ENCODE results near the gene DDX41. TPM values are rescaled to one million over a fixed set of nuclear protein-coding genes. Genes with fewer than 3 reads are reported as not detected.

Gene DDX41
- total RNA-seq, 1 experiment from 2014 or later, result 135 TPM

DNA sequence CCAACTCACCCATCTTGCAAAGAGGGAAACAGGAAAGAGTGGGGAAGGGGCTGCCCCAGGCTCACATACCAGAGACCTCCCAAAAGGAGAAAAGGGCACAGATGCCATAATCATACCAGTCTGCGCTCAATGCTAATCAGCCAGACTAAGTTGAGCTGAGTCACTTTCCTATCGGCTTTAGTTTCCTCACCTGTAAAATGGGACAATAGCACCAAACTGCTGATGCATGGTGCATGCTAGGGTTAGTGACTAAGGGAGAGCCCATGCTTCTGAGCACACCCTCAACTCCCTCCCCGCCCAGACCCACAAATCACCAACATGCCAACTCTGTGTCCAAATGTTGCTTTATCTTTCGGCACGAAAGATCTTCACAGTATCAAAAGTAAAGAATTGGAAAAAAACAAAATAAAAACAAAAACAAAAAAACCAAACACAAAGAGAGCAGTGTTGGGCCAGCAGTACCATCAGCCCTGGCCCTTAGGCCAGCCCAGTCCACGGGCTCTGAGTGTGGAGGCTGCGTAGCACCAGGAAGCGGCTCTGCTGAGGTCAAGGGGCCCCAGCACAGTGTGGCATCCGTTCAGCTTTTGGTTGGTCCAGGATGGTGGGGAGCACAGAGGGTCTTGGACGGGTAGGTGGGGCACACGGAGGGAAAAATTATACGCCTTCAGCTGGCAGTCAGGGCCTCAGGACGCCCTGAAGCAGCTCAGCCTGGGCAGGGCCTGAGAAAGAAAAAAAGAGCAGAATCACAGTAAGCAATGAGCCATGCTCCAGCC is 2.9 kb upstream of the DDX41 start:
- no peaks in the 10 kb centered on the region for H3K27me3 Mint-ChIP-seq (ENCODE audit: insufficient read depth, unreplicated experiment)
- intact Hi-C loops (cut with micrococcal nuclease), result no loop called here
- no peaks in the 10 kb centered on the region for H3K9me3 Mint-ChIP-seq (ENCODE audit: unreplicated experiment)
- peak overlapping the region; percentile 55 for H3K27ac Mint-ChIP-seq (ENCODE audit: low read depth, unreplicated experiment)
- peaks cover 25% of the 10 kb centered on the region for H3K4me1 Mint-ChIP-seq (ENCODE audit: insufficient read depth, unreplicated experiment)
- ChIA-PET POLR2A (interaction anchor here (0.7 to 5.1 kb wide), 4 partner anchors 10 to 80 kb away, joined by 3 to 31 read pairs (median 3); partner anchors contain the start of gene B4GALT7), CTCF (interaction anchor here (1.1 to 2.9 kb wide), 4 partner anchors 26 to 91 kb away, joined by 3 to 12 read pairs (median 4); no protein-coding TSS in a partner anchor)
- TF ChIP-seq, protein P1, sequence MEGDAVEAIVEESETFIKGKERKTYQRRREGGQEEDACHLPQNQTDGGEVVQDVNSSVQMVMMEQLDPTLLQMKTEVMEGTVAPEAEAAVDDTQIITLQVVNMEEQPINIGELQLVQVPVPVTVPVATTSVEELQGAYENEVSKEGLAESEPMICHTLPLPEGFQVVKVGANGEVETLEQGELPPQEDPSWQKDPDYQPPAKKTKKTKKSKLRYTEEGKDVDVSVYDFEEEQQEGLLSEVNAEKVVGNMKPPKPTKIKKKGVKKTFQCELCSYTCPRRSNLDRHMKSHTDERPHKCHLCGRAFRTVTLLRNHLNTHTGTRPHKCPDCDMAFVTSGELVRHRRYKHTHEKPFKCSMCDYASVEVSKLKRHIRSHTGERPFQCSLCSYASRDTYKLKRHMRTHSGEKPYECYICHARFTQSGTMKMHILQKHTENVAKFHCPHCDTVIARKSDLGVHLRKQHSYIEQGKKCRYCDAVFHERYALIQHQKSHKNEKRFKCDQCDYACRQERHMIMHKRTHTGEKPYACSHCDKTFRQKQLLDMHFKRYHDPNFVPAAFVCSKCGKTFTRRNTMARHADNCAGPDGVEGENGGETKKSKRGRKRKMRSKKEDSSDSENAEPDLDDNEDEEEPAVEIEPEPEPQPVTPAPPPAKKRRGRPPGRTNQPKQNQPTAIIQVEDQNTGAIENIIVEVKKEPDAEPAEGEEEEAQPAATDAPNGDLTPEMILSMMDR (IDR thresholded peaks at IDR 0.05; ENCODE audit: unreplicated experiment), result no peak
- H3K36me3 Mint-ChIP-seq (ENCODE audit: insufficient read depth, unreplicated experiment), result peaks cover 56% of the 10 kb centered on the region
- DNase-seq (ENCODE audit: unreplicated experiment), result no peak
- H3K4me3 Mint-ChIP-seq (ENCODE audit: unreplicated experiment), result peak overlapping the region; percentile 38
- BruUV-seq (replicated peaks), result no TSS peak

DNA sequence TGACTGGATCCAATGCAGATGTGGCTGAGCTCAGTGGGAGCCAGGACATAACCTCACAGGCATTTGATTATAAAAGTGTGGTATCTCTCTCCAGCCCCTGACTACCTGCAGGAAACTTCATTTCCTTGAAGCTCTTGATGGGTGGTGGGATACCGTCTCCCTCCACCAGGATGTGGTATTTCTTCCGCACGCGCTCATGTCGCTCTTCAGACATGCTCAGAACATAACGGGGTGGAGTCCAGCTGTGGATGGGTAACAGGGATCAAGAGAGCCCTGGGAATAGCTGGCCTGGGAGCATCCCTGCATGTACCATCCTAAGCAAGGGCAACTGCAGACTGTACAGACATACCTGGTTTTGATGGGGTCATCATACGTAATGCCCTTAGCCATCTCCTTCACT is 1.2 kb downstream of the DDX41 start:
- peak overlapping the region; percentile 91 for H3K27ac Mint-ChIP-seq (ENCODE audit: low read depth, unreplicated experiment)
- DNase-seq (ENCODE audit: unreplicated experiment), result no peak
- no TSS peak for BruUV-seq (replicated peaks)
- peak overlapping the region; percentile 85 for H3K4me3 Mint-ChIP-seq (ENCODE audit: unreplicated experiment)
- POLR2A ChIA-PET, result interaction anchor here (0.6 to 2.7 kb wide), 14 partner anchors 10 to 1127 kb away, joined by 3 to 60 read pairs (median 6); partner anchors contain the start of genes B4GALT7, HIGD2A, LMAN2 and NOP16
- peaks cover 69% of the 10 kb centered on the region for H3K36me3 Mint-ChIP-seq (ENCODE audit: insufficient read depth, unreplicated experiment)
- CTCF ChIA-PET, result interaction anchor here (0.7 to 4.3 kb wide), 8 partner anchors 9 to 207 kb away, joined by 3 to 42 read pairs (median 4); partner anchors contain the start of gene PDLIM7
- no peaks in the 10 kb centered on the region for H3K9me3 Mint-ChIP-seq (ENCODE audit: unreplicated experiment)
- H3K27me3 Mint-ChIP-seq (ENCODE audit: insufficient read depth, unreplicated experiment), result no peaks in the 10 kb centered on the region
- intact Hi-C loops (cut with micrococcal nuclease), result no loop called here
- TF ChIP-seq, protein P1 (IDR thresholded peaks at IDR 0.05; ENCODE audit: unreplicated experiment), result no peak
- H3K4me1 Mint-ChIP-seq (ENCODE audit: insufficient read depth, unreplicated experiment), result peaks cover 32% of the 10 kb centered on the region

DNA sequence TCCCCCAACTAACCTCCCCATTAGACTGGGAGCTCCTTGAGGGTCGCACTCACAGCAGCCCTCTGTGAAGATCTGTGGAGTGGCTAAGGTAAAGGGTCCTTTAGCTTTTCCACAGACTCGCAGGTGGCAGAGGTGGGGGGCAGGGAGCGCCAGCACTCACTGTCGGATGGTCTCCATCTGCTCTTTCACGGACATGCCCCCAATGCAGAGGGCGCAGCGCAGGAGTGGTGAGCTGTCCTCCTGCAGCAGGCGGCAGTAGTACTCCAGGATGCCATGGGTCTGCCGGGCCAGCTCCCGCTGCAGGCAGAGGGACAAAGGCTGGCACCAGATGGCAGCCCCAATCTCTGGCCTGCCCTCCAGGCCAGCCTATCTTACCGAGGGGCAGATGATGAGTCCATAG is 2.2 kb downstream of the DDX41 start:
- POLR2A ChIA-PET, result interaction anchor here (0.7 kb wide), 1 partner anchor 17 kb away, joined by 3 read pairs; the partner anchor contains the start of gene PDLIM7
- Mint-ChIP-seq H3K4me3 (ENCODE audit: unreplicated experiment) (no peak overlapping the region), H3K4me1 (ENCODE audit: insufficient read depth, unreplicated experiment) (peaks cover 28% of the 10 kb centered on the region), H3K27ac (ENCODE audit: low read depth, unreplicated experiment) (no peak overlapping the region), H3K9me3 (ENCODE audit: unreplicated experiment) (no peaks in the 10 kb centered on the region), H3K36me3 (ENCODE audit: insufficient read depth, unreplicated experiment) (peaks cover 68% of the 10 kb centered on the region), H3K27me3 (ENCODE audit: insufficient read depth, unreplicated experiment) (no peaks in the 10 kb centered on the region)
- TF ChIP-seq, protein P1 (IDR thresholded peaks at IDR 0.05; ENCODE audit: unreplicated experiment), result no peak
- BruUV-seq (replicated peaks), result no TSS peak
- CTCF ChIA-PET, result interaction anchor here (0.6 to 4.3 kb wide), 5 partner anchors 13 to 1217 kb away, joined by 3 to 42 read pairs (median 3); no protein-coding TSS in a partner anchor
- no peak for DNase-seq (ENCODE audit: unreplicated experiment)
- intact Hi-C loops (cut with micrococcal nuclease), result no loop called here

DNA sequence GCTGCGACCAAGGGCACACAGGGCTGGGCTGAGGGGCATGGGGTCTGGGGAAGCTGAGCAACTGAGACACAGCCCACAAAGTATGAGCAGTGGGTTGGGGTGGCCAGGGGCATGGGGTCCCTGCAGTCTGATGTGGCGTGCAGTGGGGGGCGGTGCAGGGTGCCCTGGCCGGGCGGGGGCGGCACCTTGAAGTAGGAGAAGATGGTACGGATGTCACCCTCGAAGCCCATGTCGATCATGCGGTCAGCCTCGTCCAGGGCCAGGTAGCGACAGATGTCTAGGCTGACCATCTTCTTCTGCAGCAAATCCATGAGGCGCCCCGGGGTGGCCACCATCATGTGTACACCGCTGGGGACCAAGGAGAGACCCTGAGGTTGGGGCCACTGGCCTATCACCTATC is 3.3 kb downstream of the DDX41 start:
- Mint-ChIP-seq H3K4me1 (ENCODE audit: insufficient read depth, unreplicated experiment) (peaks cover 22% of the 10 kb centered on the region), H3K36me3 (ENCODE audit: insufficient read depth, unreplicated experiment) (peaks cover 68% of the 10 kb centered on the region)

More for the DNA sequence above, 3.3 kb downstream of the DDX41 start:
- TF ChIP-seq, protein P1 (IDR thresholded peaks at IDR 0.05; ENCODE audit: unreplicated experiment), result no peak
- intact Hi-C loops (cut with micrococcal nuclease), result no loop called here
- CTCF ChIA-PET, result interaction anchor here (0.6 to 4.3 kb wide), 2 partner anchors 12 to 21 kb away, joined by 3 to 42 read pairs; no protein-coding TSS in a partner anchor
- BruUV-seq (replicated peaks), result no TSS peak
- POLR2A ChIA-PET, result no interaction called here
- H3K4me3 Mint-ChIP-seq (ENCODE audit: unreplicated experiment), result no peak overlapping the region
- H3K27me3 Mint-ChIP-seq (ENCODE audit: insufficient read depth, unreplicated experiment), result no peaks in the 10 kb centered on the region
- no peak overlapping the region for H3K27ac Mint-ChIP-seq (ENCODE audit: low read depth, unreplicated experiment)
- H3K9me3 Mint-ChIP-seq (ENCODE audit: unreplicated experiment), result no peaks in the 10 kb centered on the region
- no peak for DNase-seq (ENCODE audit: unreplicated experiment)
